Thyroid gland (tissue), 4 donors: Measurements from ENCODE around the gene AKAP10.

Experiments used
- CTCF ChIP-seq, 6 experiments: fragments of 200-600 bp in 3 of 6; fragments of 450-650 bp in 3 of 6; sonication (generic) in 3 of 6; IDR thresholded peaks; one replicate each; pipeline ENCODE4 v1.5.1; 2016 to 2019; ENCODE audit warnings: antibody characterized with exemption in 6 of 6, mild to moderate bottlenecking in 2 of 6, inconsistent platforms in 1 of 6, moderate library complexity in 1 of 6
- POLR2A ChIP-seq, 2 donors: fragments of 450-650 bp; IDR thresholded peaks; one replicate each; pipeline ENCODE4 v1.6.1; 2017; ENCODE audit warnings: antibody characterized with exemption in 2 of 2, mild to moderate bottlenecking in 2 of 2, moderate library complexity in 1 of 2

GRCh38 chr17:19943026-19943425, 34.6 kb downstream of the AKAP10 start:
- TF ChIP-seq CTCF (IDR thresholded peaks at IDR 0.05) (no peak), POLR2A (IDR thresholded peaks at IDR 0.05) (no peak)
